K562 (cell line): ENCODE data around the gene ZNF324B. TPM values are rescaled to one million over a fixed set of nuclear protein-coding genes. Genes with fewer than 3 reads are reported as not detected.

Experiments used
- BRD4 ChIP-seq: fragments of 200-600 bp; sonication (generic); IDR thresholded peaks from 2 replicates; pipeline ENCODE4 v1.6.1; 2017; ENCODE audit warnings: inconsistent platforms
- CREB3 ChIP-seq: fragments of 450-650 bp; conservative IDR thresholded peaks from 2 replicates; pipeline ENCODE4 v1.6.1; 2016; ENCODE audit warnings: missing genetic modification characterization, low read depth, mild to moderate bottlenecking, missing compliant biosample characterization, moderate library complexity
- DPF2 ChIP-seq: fragments of 450-650 bp; IDR thresholded peaks from 2 replicates; pipeline ENCODE4 v1.6.1; 2016
- EP300 ChIP-seq: IDR thresholded peaks from 2 replicates; pipeline ENCODE4 v1.6.1; 2012; ENCODE audit warnings: low read length, improper control_type of control experiment
- GABPB1 ChIP-seq: sonication (generic); formaldehyde crosslinking; IDR thresholded peaks from 2 replicates; pipeline ENCODE4 v1.8.0; 2022; ENCODE audit warnings: mild to moderate bottlenecking, missing genetic modification reagents
- GTF2F1 ChIP-seq: IDR thresholded peaks from 2 replicates; pipeline ENCODE4 v1.6.1; 2011; ENCODE audit warnings: low read depth, low read length, improper control_type of control experiment
- HDAC8 ChIP-seq: fragments of 450-650 bp; IDR thresholded peaks from 2 replicates; pipeline ENCODE4 v1.6.1; 2016; ENCODE audit warnings: mild to moderate bottlenecking, missing genetic modification characterization, moderate library complexity, missing compliant biosample characterization
- KDM2B ChIP-seq: fragments of 250-450 bp; sonication (Bioruptor Pico); IDR thresholded peaks from 2 replicates; pipeline ENCODE4 v1.8.0; 2021; ENCODE audit warnings: mild to moderate bottlenecking, moderate library complexity
- MAFF ChIP-seq: IDR thresholded peaks from 2 replicates; pipeline ENCODE4 v1.6.1; 2012; ENCODE audit warnings: low read length, improper control_type of control experiment
- MTF1 ChIP-seq: fragments of 250-450 bp; sonication (Bioruptor Pico); IDR thresholded peaks from 2 replicates; pipeline ENCODE4 v1.9.0; 2021; ENCODE audit warnings: moderate library complexity, mild to moderate bottlenecking, inconsistent platforms, borderline replicate concordance
- NFRKB ChIP-seq: fragments of 450-650 bp; IDR thresholded peaks from 2 replicates; pipeline ENCODE4 v1.6.1; 2016; ENCODE audit warnings: low read depth
- PTBP1 ChIP-seq: fragments of 200-400 bp; formaldehyde crosslinking; IDR thresholded peaks from 2 replicates; pipeline ENCODE4 v1.6.1; 2017; ENCODE audit warnings: low read depth, low read length
- RBM17 ChIP-seq: fragments of 200-400 bp; formaldehyde crosslinking; IDR thresholded peaks from 2 replicates; pipeline ENCODE4 v1.6.1; 2017; ENCODE audit warnings: low read depth, mild to moderate bottlenecking, low read length, borderline replicate concordance
- RFX1 ChIP-seq: fragments of 450-650 bp; IDR thresholded peaks from 2 replicates; pipeline ENCODE4 v1.6.1; 2016; ENCODE audit warnings: mild to moderate bottlenecking, moderate library complexity
- RFX5 ChIP-seq: IDR thresholded peaks from 2 replicates; pipeline ENCODE4 v1.6.1; 2011; ENCODE audit warnings: low read depth, mild to moderate bottlenecking, improper control_type of control experiment, low read length
- RNF219 ChIP-seq: fragments of 250-450 bp; sonication (Bioruptor Pico); IDR thresholded peaks from 2 replicates; pipeline ENCODE4 v1.5.0; 2022; ENCODE audit warnings: mild to moderate bottlenecking
- SMAD3 ChIP-seq: fragments of 450-650 bp; formaldehyde crosslinking; conservative IDR thresholded peaks from 2 replicates; pipeline ENCODE4 v1.4.0; 2020; ENCODE audit warnings: mild to moderate bottlenecking
- SMAD4 ChIP-seq: fragments of 250-450 bp; sonication (Bioruptor Pico); conservative IDR thresholded peaks from 2 replicates; pipeline ENCODE4 v1.8.0; 2021; ENCODE audit warnings: inconsistent platforms, mild to moderate bottlenecking, moderate library complexity
- SRF ChIP-seq, 2 experiments: fragments of 250-450, 450-650 bp in 1 of 2; sonication (Bioruptor Pico) in 1 of 2; sonication (generic) in 1 of 2; formaldehyde crosslinking; IDR thresholded peaks; 2 replicates each; pipeline versions ENCODE4 v1.5.0 to v1.5.1; 2020 to 2022; ENCODE audit warnings: mild to moderate bottlenecking in 1 of 2, missing genetic modification reagents in 1 of 2
- ZNF354B ChIP-seq: fragments of 250-450 bp; sonication (Bioruptor Pico); IDR thresholded peaks from 2 replicates; pipeline ENCODE4 v1.4.0; 2020
- ZNF785 ChIP-seq: fragments of 250-450 bp; sonication (Bioruptor Pico); IDR thresholded peaks from 2 replicates; pipeline ENCODE4 v1.4.0; 2020; ENCODE audit warnings: mild to moderate bottlenecking
- ZZZ3 ChIP-seq: fragments of 450-650 bp; IDR thresholded peaks from 2 replicates; pipeline ENCODE4 v1.6.1; 2016; ENCODE audit warnings: antibody characterized with exemption, mild to moderate bottlenecking, moderate library complexity
- polyA plus RNA-seq, 8 experiments: library from polyadenylated mRNA; depleted of rRNA in 4 of 8; stranded (reverse) in 5 of 8; unstranded in 3 of 8; fragments of >200 nt; fragmentation: Nextera tagmentation in 2 of 8; fragmentation: Illumina TruSeq in 1 of 8; extraction: Ambion mirVana in 2 of 8; extraction: Trizol in 1 of 8; gene quantifications; 2 replicates each; pipeline versions ENCODE4 v1.2.1 to v1.2.3, GENCODE V29; 2011 to 2014; ENCODE audit warnings: inconsistent platforms in 1 of 8, missing spikeins in 1 of 8
- total RNA-seq, 7 experiments: library from RNA; depleted of rRNA in 6 of 7; stranded (reverse); fragments of >200 nt in 6 of 7; fragmentation: Illumina TruSeq in 2 of 7; extraction: Trizol in 2 of 7; gene quantifications; 2 replicates each; pipeline versions ENCODE4 v1.2.1 to v1.2.3, GENCODE V29; 2011 to 2021; ENCODE audit warnings: low replicate concordance in 1 of 7
- TF ChIP-seq, protein P1 (sequence below), 2 experiments: fragments of 450-650 bp in 1 of 2; IDR thresholded peaks; 2 replicates each; pipeline ENCODE4 v1.6.1; 2011 to 2017; ENCODE audit warnings: low read depth in 2 of 2, antibody characterized with exemption in 1 of 2, borderline replicate concordance in 1 of 2, low read length in 1 of 2, mild to moderate bottlenecking in 1 of 2, mixed read lengths in 1 of 2; ENCODE audit not compliant: control insufficient read depth in 1 of 2

ZNF324B gene
- total and polyA plus RNA-seq, 9 of the 15 experiments (the other 6 are each of a cell fraction or from before 2014, with no cell fraction given): 0.20 to 13.5 (median 5.7) TPM

GRCh38 chr19:58475714-58476497 is 24.5 kb downstream of the ZNF324B start, which contains the start of gene ZNF446 (continued):
- TF ChIP-seq PTBP1 (0 out of 2 replicates have a peak, but pooled peaks have one; percentile 1), RNF219 (CRISPR knock-in tag) (no peak), ZZZ3 (no peak), MTF1 (CRISPR knock-in tag) (no peak), ZNF785 (CRISPR knock-in tag) (no peak), HDAC8 (tag) (0 out of 2 replicates have a peak, but pooled peaks have one; percentile 29), GTF2F1 (no peak), EP300 (peak; percentile 7; the same call in 1 of the 2 replicates), KDM2B (CRISPR knock-in tag) (no peak; the same call in 1 of the 2 replicates), RBM17 (no peak), SRF (CRISPR knock-in tag; IDR thresholded peaks at IDR 0.05) (no peak), NFRKB (no peak), ZNF354B (CRISPR knock-in tag) (no peak), DPF2 (no peak), RFX1 (peak; percentile 96), BRD4 (no peak), GABPB1 (CRISPR knock-in tag) (peak; percentile 91), CREB3 (tag) (no peak), SMAD3 (CRISPR knock-in tag) (no peak), RFX5 (no peak), MAFF (no peak), SMAD4 (CRISPR knock-in tag) (no peak; the same call in 1 of the 2 replicates)
- TF ChIP-seq, protein P1, sequence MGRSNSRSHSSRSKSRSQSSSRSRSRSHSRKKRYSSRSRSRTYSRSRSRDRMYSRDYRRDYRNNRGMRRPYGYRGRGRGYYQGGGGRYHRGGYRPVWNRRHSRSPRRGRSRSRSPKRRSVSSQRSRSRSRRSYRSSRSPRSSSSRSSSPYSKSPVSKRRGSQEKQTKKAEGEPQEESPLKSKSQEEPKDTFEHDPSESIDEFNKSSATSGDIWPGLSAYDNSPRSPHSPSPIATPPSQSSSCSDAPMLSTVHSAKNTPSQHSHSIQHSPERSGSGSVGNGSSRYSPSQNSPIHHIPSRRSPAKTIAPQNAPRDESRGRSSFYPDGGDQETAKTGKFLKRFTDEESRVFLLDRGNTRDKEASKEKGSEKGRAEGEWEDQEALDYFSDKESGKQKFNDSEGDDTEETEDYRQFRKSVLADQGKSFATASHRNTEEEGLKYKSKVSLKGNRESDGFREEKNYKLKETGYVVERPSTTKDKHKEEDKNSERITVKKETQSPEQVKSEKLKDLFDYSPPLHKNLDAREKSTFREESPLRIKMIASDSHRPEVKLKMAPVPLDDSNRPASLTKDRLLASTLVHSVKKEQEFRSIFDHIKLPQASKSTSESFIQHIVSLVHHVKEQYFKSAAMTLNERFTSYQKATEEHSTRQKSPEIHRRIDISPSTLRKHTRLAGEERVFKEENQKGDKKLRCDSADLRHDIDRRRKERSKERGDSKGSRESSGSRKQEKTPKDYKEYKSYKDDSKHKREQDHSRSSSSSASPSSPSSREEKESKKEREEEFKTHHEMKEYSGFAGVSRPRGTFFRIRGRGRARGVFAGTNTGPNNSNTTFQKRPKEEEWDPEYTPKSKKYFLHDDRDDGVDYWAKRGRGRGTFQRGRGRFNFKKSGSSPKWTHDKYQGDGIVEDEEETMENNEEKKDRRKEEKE (IDR thresholded peaks at IDR 0.05; ENCODE audit: borderline replicate concordance in 1 of 2, control insufficient read depth in 1 of 2, low read depth in 2 of 2, low read length in 1 of 2): no peak
